ENCODE measurements around the gene CX3CL1. TPM values are rescaled to one million over a fixed set of nuclear protein-coding genes. Genes with fewer than 3 reads are reported as not detected.
"Not testable (repeated sequence)": the region's sequence is repeated elsewhere in the genome, so short reads cannot be mapped to it uniquely, and the experiment has no call there.

Gene CX3CL1
- 6.1 TPM for polyA plus RNA-seq (2013, experiment 1 of 4)
- 5.9 TPM for polyA plus RNA-seq (2013, experiment 2 of 4)
- polyA plus RNA-seq (2013, experiment 3 of 4): 6.1 TPM
- 6.4 TPM for polyA plus RNA-seq (2013, experiment 4 of 4)

DNA sequence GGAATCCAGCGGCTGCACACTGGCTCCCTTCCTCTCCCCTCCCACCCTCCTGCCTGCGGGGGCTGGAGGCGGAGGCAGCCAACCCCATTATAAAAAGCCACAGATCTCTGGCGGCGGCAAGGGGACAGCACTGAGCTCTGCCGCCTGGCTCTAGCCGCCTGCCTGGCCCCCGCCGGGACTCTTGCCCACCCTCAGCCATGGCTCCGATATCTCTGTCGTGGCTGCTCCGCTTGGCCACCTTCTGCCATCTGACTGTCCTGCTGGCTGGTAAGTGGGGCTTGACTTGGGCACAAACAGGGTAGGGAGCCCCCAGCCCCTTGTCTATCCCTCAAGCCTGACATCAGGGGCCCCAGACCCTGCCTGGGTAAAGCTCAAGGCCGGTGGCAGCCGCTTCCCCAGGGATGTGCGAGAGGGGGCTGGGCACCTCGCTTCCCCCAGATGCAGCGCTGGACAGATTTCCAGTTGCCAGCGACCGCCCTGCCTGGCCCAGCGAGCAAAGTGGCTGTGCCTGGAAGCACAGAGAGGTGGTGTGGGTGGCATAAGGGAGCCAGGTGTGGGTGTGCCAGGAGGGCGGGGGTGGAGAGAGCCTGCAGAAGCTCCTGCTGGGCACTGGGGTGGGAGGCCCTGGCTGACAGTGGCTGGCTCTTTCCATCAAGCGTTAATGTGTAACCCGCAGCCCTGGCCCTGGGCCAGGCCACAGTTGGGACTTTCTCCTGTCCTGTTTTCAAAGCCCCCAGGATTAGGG is at the start of gene CX3CL1:
CX3CL1 (plus strand) TSS at position 119 of the 745 bp plus-strand sequence; CDS start at position 198, 79 bp downstream.
- H3K27ac ChIP-seq (ENCODE audit: insufficient read depth, low read depth, low read length, poor library complexity, severe bottlenecking): peak within 1 kb of the TSS; percentile 74
- no peaks in the 10 kb centered on the region for H3K27me3 ChIP-seq (ENCODE audit: control insufficient read depth, insufficient read depth, low read length, poor library complexity, severe bottlenecking)
- peaks cover 39% of the 10 kb centered on the region for H3K4me1 ChIP-seq (ENCODE audit: control insufficient read depth, insufficient read depth, low read length)
- H3K4me3 ChIP-seq (ENCODE audit: insufficient read depth, low read depth, low read length): peak within 1 kb of the TSS; percentile 37
- no peaks in the 10 kb centered on the region for H3K9me3 ChIP-seq (ENCODE audit: control insufficient read depth, low read length)
- WGBS, 2 experiments: 25% methylated on average over 23 of the region's 23 CpGs
- no peaks in the 10 kb centered on the region for H3K36me3 ChIP-seq (ENCODE audit: control insufficient read depth, insufficient read depth, low read length)

DNA sequence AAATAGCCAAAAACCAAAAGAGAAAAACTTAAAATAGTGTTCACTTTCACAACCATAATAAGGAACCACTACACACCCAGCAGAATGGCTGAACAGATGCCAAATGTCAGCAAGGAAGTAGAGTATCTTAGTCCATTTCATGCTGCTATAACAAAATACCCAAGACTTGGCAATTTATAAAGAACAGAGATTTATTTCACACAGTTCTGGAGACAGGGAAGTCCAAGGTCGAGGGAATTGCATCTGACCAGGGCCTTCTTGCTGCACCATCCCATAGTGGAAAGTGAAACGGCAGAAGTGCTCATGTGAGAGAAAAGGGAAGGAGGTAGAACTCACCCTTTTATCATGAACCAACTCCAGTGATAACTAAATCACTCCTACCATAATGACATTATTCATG is 47.5 kb upstream of the CX3CL1 start:
- H3K27me3 ChIP-seq (ENCODE audit: control insufficient read depth, insufficient read depth, low read length, poor library complexity, severe bottlenecking): no peaks in the 10 kb centered on the region

DNA sequence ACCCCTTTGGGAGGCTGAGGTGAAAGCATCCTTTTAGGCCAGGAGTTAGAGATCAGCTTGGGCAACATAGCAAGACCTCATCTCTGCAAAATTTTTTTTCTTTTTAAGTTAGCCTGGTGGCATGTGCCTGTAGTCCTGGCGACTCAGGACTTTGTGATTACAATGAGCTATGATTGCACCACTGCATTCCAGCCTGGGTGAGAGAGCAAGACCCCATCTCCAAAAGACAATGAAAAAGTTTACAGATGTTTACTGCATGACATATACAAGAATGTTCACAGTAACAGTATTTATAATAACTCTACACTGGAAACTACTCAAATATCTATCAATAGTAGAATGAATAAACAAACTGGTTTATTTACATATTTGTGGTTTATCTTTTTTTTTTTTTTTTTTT is 46.8 kb upstream of the CX3CL1 start:
- H3K27me3 ChIP-seq (ENCODE audit: control insufficient read depth, insufficient read depth, low read length, poor library complexity, severe bottlenecking): no peaks in the 10 kb centered on the region
- H3K36me3 ChIP-seq (ENCODE audit: control insufficient read depth, insufficient read depth, low read length): no peaks in the 10 kb centered on the region
- no peaks in the 10 kb centered on the region for H3K9me3 ChIP-seq (ENCODE audit: control insufficient read depth, low read length)
- no peaks in the 10 kb centered on the region for H3K4me1 ChIP-seq (ENCODE audit: control insufficient read depth, insufficient read depth, low read length)
- H3K27ac ChIP-seq (ENCODE audit: insufficient read depth, low read depth, low read length, poor library complexity, severe bottlenecking): no peak overlapping the region
- 87 to 91% methylated on average over 1 of the region's 1 CpG for WGBS, 2 experiments
- H3K4me3 ChIP-seq (ENCODE audit: insufficient read depth, low read depth, low read length): no peak overlapping the region

More for the DNA sequence above, 47.5 kb upstream of the CX3CL1 start:
- Histone ChIP-seq H3K4me1 (ENCODE audit: control insufficient read depth, insufficient read depth, low read length) (no peaks in the 10 kb centered on the region), H3K27ac (ENCODE audit: insufficient read depth, low read depth, low read length, poor library complexity, severe bottlenecking) (no peak overlapping the region), H3K4me3 (ENCODE audit: insufficient read depth, low read depth, low read length) (no peak overlapping the region), H3K36me3 (ENCODE audit: control insufficient read depth, insufficient read depth, low read length) (no peaks in the 10 kb centered on the region), H3K9me3 (ENCODE audit: control insufficient read depth, low read length) (no peaks in the 10 kb centered on the region)
- 85 to 90% methylated on average over 2 of the region's 2 CpGs for WGBS, 2 experiments

DNA sequence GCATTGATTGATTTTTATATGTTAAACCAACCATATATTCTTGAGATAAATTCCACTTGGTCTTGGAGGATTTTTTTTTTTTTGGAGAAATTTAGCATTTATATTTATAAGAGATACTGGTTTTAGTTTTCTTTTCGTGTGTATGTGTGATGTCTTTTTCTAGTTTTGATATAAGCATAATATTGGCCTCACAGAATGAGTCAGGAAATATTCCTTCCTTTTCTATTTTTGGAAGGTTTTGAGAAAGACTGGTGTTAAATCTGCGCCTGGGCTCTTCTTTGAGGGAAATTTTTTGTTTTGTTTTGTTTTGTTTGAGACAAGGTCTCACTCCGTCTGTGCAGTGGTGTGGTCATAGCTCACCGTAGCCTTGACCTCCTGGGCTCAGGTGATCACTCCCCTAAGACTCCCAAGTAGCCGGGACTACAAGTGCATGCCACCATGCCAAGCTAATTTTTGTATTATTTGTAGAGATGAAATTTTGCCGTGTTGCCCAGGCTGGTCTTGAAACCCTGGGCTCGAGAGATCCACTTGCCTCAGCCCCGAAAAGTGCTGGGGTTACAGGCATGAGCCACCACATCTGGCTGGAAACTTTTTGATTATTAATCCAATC is 42.5 kb upstream of the CX3CL1 start:
- Histone ChIP-seq H3K27me3 (ENCODE audit: control insufficient read depth, insufficient read depth, low read length, poor library complexity, severe bottlenecking) (no peaks in the 10 kb centered on the region), H3K4me1 (ENCODE audit: control insufficient read depth, insufficient read depth, low read length) (no peaks in the 10 kb centered on the region), H3K36me3 (ENCODE audit: control insufficient read depth, insufficient read depth, low read length) (no peaks in the 10 kb centered on the region), H3K27ac (ENCODE audit: insufficient read depth, low read depth, low read length, poor library complexity, severe bottlenecking) (no peak overlapping the region), H3K9me3 (ENCODE audit: control insufficient read depth, low read length) (no peaks in the 10 kb centered on the region), H3K4me3 (ENCODE audit: insufficient read depth, low read depth, low read length) (no peak overlapping the region)
- WGBS, 2 experiments: 89 to 90% methylated on average over 7 to 8 of the region's 8 CpGs

DNA sequence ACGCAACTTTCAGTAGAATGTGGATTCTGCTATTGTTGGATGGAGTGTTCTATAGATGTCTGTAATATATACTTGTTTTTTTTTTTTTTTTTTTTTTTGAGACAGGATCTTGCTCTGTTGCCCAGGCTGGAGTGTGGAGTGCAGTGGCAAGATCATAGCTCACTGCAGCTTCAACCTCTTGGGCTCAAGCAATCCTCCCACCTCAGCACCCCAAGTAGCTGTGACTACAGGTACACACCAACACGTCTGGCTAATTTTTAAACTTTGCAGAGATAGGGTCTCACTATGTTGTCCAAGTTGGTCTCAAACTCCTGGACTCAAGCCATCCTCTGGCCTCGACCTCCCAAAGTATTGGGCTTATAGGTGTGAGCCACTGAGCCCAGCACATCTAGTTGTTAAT is 40.9 kb upstream of the CX3CL1 start:
- WGBS, 2 experiments: 87 to 92% methylated on average over 3 of the region's 3 CpGs
- Histone ChIP-seq H3K27ac (ENCODE audit: insufficient read depth, low read depth, low read length, poor library complexity, severe bottlenecking) (no peak overlapping the region), H3K4me3 (ENCODE audit: insufficient read depth, low read depth, low read length) (no peak overlapping the region)

DNA sequence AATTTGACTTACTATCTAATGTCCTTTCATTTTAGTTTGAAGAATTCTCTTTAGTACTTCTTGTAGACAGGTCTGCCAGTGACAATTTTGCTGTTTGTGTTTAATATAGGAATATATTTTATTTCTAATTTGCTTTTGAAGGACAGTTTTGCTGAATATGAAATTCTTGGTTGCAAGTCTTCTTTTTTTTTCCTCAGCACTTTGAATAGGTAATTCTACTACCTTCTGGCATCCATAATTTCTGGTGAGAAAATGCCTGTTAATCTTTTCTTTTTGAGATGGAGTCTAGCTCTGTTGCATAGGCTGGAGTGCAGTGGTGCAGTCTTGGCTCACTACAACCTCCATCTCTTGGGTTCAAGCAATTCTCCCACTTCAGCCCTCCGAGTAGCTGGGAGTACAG is 38.9 kb upstream of the CX3CL1 start:
- WGBS, 2 experiments: 100% methylated on average over 1 of the region's 1 CpG
- no peak overlapping the region for H3K27ac ChIP-seq (ENCODE audit: insufficient read depth, low read depth, low read length, poor library complexity, severe bottlenecking)
- H3K36me3 ChIP-seq (ENCODE audit: control insufficient read depth, insufficient read depth, low read length): no peaks in the 10 kb centered on the region
- H3K4me1 ChIP-seq (ENCODE audit: control insufficient read depth, insufficient read depth, low read length): no peaks in the 10 kb centered on the region
- H3K9me3 ChIP-seq (ENCODE audit: control insufficient read depth, low read length): no peaks in the 10 kb centered on the region
- no peak overlapping the region for H3K4me3 ChIP-seq (ENCODE audit: insufficient read depth, low read depth, low read length)
- H3K27me3 ChIP-seq (ENCODE audit: control insufficient read depth, insufficient read depth, low read length, poor library complexity, severe bottlenecking): no peaks in the 10 kb centered on the region

More for the DNA sequence above, 40.9 kb upstream of the CX3CL1 start:
- no peaks in the 10 kb centered on the region for H3K9me3 ChIP-seq (ENCODE audit: control insufficient read depth, low read length)
- H3K27me3 ChIP-seq (ENCODE audit: control insufficient read depth, insufficient read depth, low read length, poor library complexity, severe bottlenecking): no peaks in the 10 kb centered on the region
- no peaks in the 10 kb centered on the region for H3K36me3 ChIP-seq (ENCODE audit: control insufficient read depth, insufficient read depth, low read length)
- no peaks in the 10 kb centered on the region for H3K4me1 ChIP-seq (ENCODE audit: control insufficient read depth, insufficient read depth, low read length)

DNA sequence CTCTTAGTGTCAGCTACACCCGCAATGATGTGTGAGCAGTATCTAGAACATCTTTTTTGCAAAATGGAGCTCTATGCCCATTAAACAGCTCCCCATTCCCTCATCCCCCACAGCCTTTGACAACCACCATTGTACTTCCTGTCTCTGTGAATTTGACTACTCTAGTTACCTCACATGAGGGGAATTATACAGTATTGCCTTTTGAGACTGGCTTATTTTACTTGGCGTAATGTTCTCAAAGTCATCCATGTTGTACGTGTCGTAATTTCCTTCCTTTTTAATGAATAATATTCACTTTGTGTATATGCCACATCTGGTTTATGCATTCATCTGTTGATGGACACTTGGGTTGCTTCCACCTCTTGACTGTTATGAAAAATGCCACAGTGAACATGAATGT is 36.9 kb upstream of the CX3CL1 start:
- Histone ChIP-seq H3K36me3 (ENCODE audit: control insufficient read depth, insufficient read depth, low read length) (no peaks in the 10 kb centered on the region), H3K27me3 (ENCODE audit: control insufficient read depth, insufficient read depth, low read length, poor library complexity, severe bottlenecking) (no peaks in the 10 kb centered on the region), H3K27ac (ENCODE audit: insufficient read depth, low read depth, low read length, poor library complexity, severe bottlenecking) (no peak overlapping the region), H3K4me3 (ENCODE audit: insufficient read depth, low read depth, low read length) (no peak overlapping the region), H3K9me3 (ENCODE audit: control insufficient read depth, low read length) (no peaks in the 10 kb centered on the region), H3K4me1 (ENCODE audit: control insufficient read depth, insufficient read depth, low read length) (no peaks in the 10 kb centered on the region)
- WGBS, 2 experiments: 92 to 96% methylated on average over 4 of the region's 4 CpGs

DNA sequence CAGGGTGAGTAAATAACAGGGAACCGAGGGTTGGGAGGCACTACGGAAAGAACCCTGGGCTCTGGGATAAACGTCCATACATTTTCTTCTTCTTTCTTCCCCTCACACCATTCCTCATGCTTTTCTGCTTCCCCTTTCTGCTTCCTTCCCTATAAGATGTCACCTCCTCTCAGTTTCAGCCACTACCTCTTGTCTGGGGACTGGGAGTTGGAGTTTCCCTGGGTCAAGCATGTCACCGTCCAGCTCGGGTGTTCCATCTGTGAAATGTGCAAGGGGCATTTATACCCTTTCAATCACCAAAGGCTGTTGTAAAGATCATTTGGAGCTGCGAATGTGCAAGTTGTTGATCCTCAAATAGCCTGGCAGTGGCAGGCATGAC is 31.2 kb upstream of the CX3CL1 start:
- Histone ChIP-seq H3K27me3 (ENCODE audit: control insufficient read depth, insufficient read depth, low read length, poor library complexity, severe bottlenecking) (no peaks in the 10 kb centered on the region), H3K4me3 (ENCODE audit: insufficient read depth, low read depth, low read length) (no peak overlapping the region), H3K36me3 (ENCODE audit: control insufficient read depth, insufficient read depth, low read length) (no peaks in the 10 kb centered on the region), H3K27ac (ENCODE audit: insufficient read depth, low read depth, low read length, poor library complexity, severe bottlenecking) (no peak overlapping the region), H3K4me1 (ENCODE audit: control insufficient read depth, insufficient read depth, low read length) (no peaks in the 10 kb centered on the region), H3K9me3 (ENCODE audit: control insufficient read depth, low read length) (no peaks in the 10 kb centered on the region)
- WGBS, 2 experiments: 94% methylated on average over 6 of the region's 6 CpGs

DNA sequence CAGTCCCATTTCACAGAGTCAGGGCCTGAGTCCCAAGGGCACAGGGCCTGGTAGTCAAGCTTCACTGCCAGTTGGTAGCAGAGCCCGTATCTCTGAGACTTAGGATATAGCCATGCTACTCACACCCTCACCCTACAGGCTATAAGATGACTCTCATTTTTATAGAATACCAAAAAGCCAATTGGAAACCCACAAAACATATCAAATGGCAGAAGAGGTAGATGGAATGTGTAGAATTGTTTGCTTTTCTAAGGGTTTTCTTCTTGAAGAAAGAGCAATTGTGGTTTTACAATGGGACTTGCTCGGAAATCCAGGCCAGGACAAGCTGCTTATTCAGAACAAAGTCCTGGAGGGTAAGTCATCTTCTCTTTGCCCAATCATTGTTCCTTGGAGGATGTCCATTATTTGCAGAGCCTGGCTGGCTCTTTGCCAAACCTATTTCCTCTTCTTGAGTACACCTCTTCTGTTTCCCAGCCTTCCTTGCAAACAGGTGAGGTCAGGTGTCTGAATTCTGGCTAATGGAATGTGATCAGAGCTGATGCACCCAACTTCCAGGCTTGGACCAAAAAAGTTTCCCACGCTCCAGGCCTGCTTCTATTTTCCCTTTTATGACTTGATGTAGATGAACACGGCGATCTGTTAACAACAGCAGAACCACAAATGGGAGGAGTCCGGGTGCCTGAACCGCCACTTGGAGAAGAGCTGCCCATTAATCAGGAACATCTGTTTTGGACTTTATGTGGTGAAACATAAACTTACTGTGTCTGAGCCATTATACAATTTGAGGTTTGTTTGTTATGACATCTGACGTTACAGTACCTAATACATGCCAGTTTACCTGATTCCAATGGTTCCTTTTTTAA is 30.6 kb upstream of the CX3CL1 start:
- Histone ChIP-seq H3K4me1 (ENCODE audit: control insufficient read depth, insufficient read depth, low read length) (no peaks in the 10 kb centered on the region), H3K27ac (ENCODE audit: insufficient read depth, low read depth, low read length, poor library complexity, severe bottlenecking) (no peak overlapping the region), H3K27me3 (ENCODE audit: control insufficient read depth, insufficient read depth, low read length, poor library complexity, severe bottlenecking) (no peaks in the 10 kb centered on the region), H3K36me3 (ENCODE audit: control insufficient read depth, insufficient read depth, low read length) (no peaks in the 10 kb centered on the region), H3K4me3 (ENCODE audit: insufficient read depth, low read depth, low read length) (no peak overlapping the region), H3K9me3 (ENCODE audit: control insufficient read depth, low read length) (no peaks in the 10 kb centered on the region)
- 93 to 96% methylated on average over 8 of the region's 8 CpGs for WGBS, 2 experiments

DNA sequence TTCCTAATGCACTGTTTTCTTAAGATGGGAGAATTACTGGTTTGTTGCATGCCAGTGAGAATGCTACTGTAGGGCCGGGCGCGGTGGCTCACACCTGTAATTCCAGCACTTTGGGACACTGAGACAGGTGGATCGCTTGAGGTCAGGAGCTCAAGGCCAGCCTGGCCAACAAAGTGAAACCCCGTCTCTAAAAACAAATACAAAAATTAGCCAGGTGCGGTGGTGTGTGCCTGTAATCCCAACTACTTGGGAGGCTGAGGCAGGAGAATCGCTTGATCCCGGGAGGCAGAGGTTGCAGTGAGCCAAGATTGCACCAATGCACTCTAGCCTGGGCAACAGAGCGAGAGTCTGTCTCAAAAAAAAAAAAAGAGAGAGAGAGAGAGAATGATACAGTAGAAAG is 29.7 kb upstream of the CX3CL1 start:
- H3K27me3 ChIP-seq (ENCODE audit: control insufficient read depth, insufficient read depth, low read length, poor library complexity, severe bottlenecking); H3K4me3 ChIP-seq (ENCODE audit: insufficient read depth, low read depth, low read length); H3K9me3 ChIP-seq (ENCODE audit: control insufficient read depth, low read length); H3K4me1 ChIP-seq (ENCODE audit: control insufficient read depth, insufficient read depth, low read length); H3K36me3 ChIP-seq (ENCODE audit: control insufficient read depth, insufficient read depth, low read length); H3K27ac ChIP-seq (ENCODE audit: insufficient read depth, low read depth, low read length, poor library complexity, severe bottlenecking): not testable (repeated sequence)
- WGBS, 2 experiments: 95 to 96% methylated on average over 9 of the region's 9 CpGs

All from ectodermal cell (in vitro differentiated cells).